H1 (cell line): ENCODE measurements around the gene ADCY2. TPM values are rescaled to one million over a fixed set of nuclear protein-coding genes. Genes with fewer than 3 reads are reported as not detected.

Experiments used
- CTCF ChIA-PET: fragments of 300-600 bp; sonication (Branson Sonifier 250); formaldehyde crosslinking; loops from one replicate; lab custom pipeline; 2021; ENCODE audit not compliant: partially characterized antibody; lab: Charles Lee
- POLR2A ChIA-PET: fragments of 300-600 bp; sonication (Branson Sonifier 250); formaldehyde crosslinking; loops from one replicate; lab custom pipeline; 2021; ENCODE audit warnings: inconsistent platforms; ENCODE audit not compliant: partially characterized antibody; lab: Charles Lee
- DNase-seq, 2 experiments: peaks; one replicate each; pipeline versions ENCODE4 v3.0.0 to v3.0.0-alpha.2; 2010 to 2022; ENCODE audit warnings: low spot score in 2 of 2, low read depth in 1 of 2, mixed read lengths in 1 of 2
- FAIRE-seq: peaks from 2 replicates; lab custom pipeline; 2011; peaks lifted over from hg19 to GRCh38; lab: Jason Lieb, UNC
- H2AFZ ChIP-seq: 2 replicates; pipeline ENCODE4 v1.8.1; 2012; ENCODE audit warnings: low read length, inconsistent platforms
- H2AK5ac ChIP-seq: 2 replicates; pipeline ENCODE4 v1.6.1; 2013; ENCODE audit warnings: low read depth, low read length
- H2BK120ac ChIP-seq: replicated peaks from 2 replicates; pipeline ENCODE3; 2013; ENCODE audit warnings: low read depth, low read length, inconsistent platforms
- H2BK12ac ChIP-seq: 2 replicates; pipeline ENCODE4 v1.6.1; 2013; ENCODE audit warnings: low read depth, low read length
- H2BK15ac ChIP-seq: 2 replicates; pipeline ENCODE4 v1.6.1; 2013; ENCODE audit warnings: low read length
- H2BK20ac ChIP-seq: 2 replicates; pipeline ENCODE4 v1.6.1; 2013; ENCODE audit warnings: low read length
- H2BK5ac ChIP-seq: 2 replicates; pipeline ENCODE4 v1.6.1; 2013; ENCODE audit warnings: low read depth, low read length
- H3K14ac ChIP-seq: 2 replicates; pipeline ENCODE4 v1.6.1; 2013; ENCODE audit warnings: inconsistent platforms; ENCODE audit not compliant: insufficient read length
- H3K18ac ChIP-seq: 2 replicates; pipeline ENCODE4 v1.6.1; 2013; ENCODE audit warnings: low read length; ENCODE audit errors: extremely low read depth
- H3K23ac ChIP-seq: 2 replicates; pipeline ENCODE4 v1.6.1; 2013; ENCODE audit warnings: inconsistent platforms; ENCODE audit not compliant: insufficient read length
- H3K23me2 ChIP-seq: 2 replicates; pipeline ENCODE4 v1.6.1; 2013; ENCODE audit warnings: low read depth, low read length
- H3K27ac ChIP-seq: 2 replicates; pipeline ENCODE4 v1.6.1; 2011; ENCODE audit warnings: low read depth, low read length, inconsistent platforms
- H3K27me3 ChIP-seq, 4 experiments: replicated peaks in 1 of 4; 1 replicate in 1 of 4; 2 replicates in 3 of 4; pipeline versions ENCODE4 v1.6.1 to v1.8.1; 2011 to 2013; ENCODE audit warnings: low read length in 3 of 4, mild to moderate bottlenecking in 3 of 4, inconsistent platforms in 2 of 4, mixed read lengths in 2 of 4, moderate library complexity in 1 of 4; ENCODE audit not compliant: control insufficient read depth in 3 of 4, insufficient read depth in 3 of 4; ENCODE audit errors: extremely low read depth in 1 of 4
- H3K36me3 ChIP-seq, 4 experiments: 2 replicates each; pipeline versions ENCODE4 v1.6.1 to v1.8.1; 2011 to 2013; ENCODE audit warnings: mild to moderate bottlenecking in 4 of 4, low read length in 3 of 4, moderate library complexity in 2 of 4, control low read depth in 1 of 4, inconsistent platforms in 1 of 4; ENCODE audit not compliant: insufficient read depth in 4 of 4, control insufficient read depth in 2 of 4
- H3K4ac ChIP-seq: replicated peaks from 2 replicates; pipeline ENCODE3; 2013; ENCODE audit warnings: low read length, low read depth, mixed read lengths, inconsistent platforms; ENCODE audit not compliant: insufficient read length
- H3K4me1 ChIP-seq, 4 experiments: replicated peaks in 1 of 4; 1 replicate in 1 of 4; 2 replicates in 3 of 4; pipeline versions ENCODE4 v1.6.1 to v1.8.1; 2011 to 2013; ENCODE audit warnings: low read length in 3 of 4, inconsistent platforms in 2 of 4, mixed read lengths in 1 of 4; ENCODE audit not compliant: insufficient read depth in 4 of 4, control insufficient read depth in 3 of 4
- H3K4me2 ChIP-seq, 2 experiments: 2 replicates each; pipeline versions ENCODE4 v1.6.1 to v1.8.1; 2011 to 2013; ENCODE audit warnings: low read depth in 2 of 2, low read length in 2 of 2, control low read depth in 1 of 2, inconsistent platforms in 1 of 2, mild to moderate bottlenecking in 1 of 2; ENCODE audit not compliant: insufficient read depth in 1 of 2
- H3K4me3 ChIP-seq, 4 experiments: fragments of 200-600, 300-600 bp in 1 of 4; sonication (generic), shearing (Covaris generic), sonication (Bioruptor Twin) in 1 of 4; 2 replicates each; pipeline versions ENCODE4 v1.5.1 to v1.8.1; 2011 to 2016; ENCODE audit warnings: low read length in 4 of 4, low read depth in 3 of 4, control low read depth in 2 of 4, inconsistent platforms in 2 of 4, mild to moderate bottlenecking in 2 of 4, mixed read lengths in 1 of 4, moderate library complexity in 1 of 4; ENCODE audit not compliant: insufficient read depth in 2 of 4; ENCODE audit errors: extremely low read depth in 1 of 4
- H3K56ac ChIP-seq: replicated peaks from 2 replicates; pipeline ENCODE3; 2013; ENCODE audit warnings: low read depth, mild to moderate bottlenecking, mixed read lengths, low read length, inconsistent platforms; ENCODE audit not compliant: insufficient read length
- H3K79me1 ChIP-seq: 2 replicates; pipeline ENCODE4 v1.6.1; 2013; ENCODE audit warnings: low read depth, low read length, control low read depth
- H3K79me2 ChIP-seq, 2 experiments: 2 replicates each; pipeline versions ENCODE4 v1.6.1 to v1.8.1; 2012 to 2013; ENCODE audit warnings: low read length in 2 of 2, mild to moderate bottlenecking in 2 of 2, inconsistent platforms in 1 of 2; ENCODE audit not compliant: insufficient read depth in 2 of 2, control insufficient read depth in 1 of 2
- H3K9ac ChIP-seq, 4 experiments: replicated peaks in 1 of 4; 1 replicate in 1 of 4; 2 replicates in 3 of 4; pipeline versions ENCODE4 v1.6.1 to v1.8.1; 2011 to 2013; ENCODE audit warnings: low read depth in 3 of 4, low read length in 3 of 4, control low read depth in 2 of 4, mild to moderate bottlenecking in 2 of 4, moderate library complexity in 2 of 4, inconsistent platforms in 1 of 4; ENCODE audit errors: extremely low read depth in 1 of 4
- H3K9me3 ChIP-seq, 2 experiments: 2 replicates each; pipeline versions ENCODE4 v1.6.1 to v1.8.1; 2012 to 2013; ENCODE audit warnings: mild to moderate bottlenecking in 2 of 2, moderate library complexity in 2 of 2, control low read depth in 1 of 2, inconsistent platforms in 1 of 2, low read depth in 1 of 2, low read length in 1 of 2, mixed read lengths in 1 of 2; ENCODE audit not compliant: insufficient read depth in 2 of 2
- H4K20me1 ChIP-seq, 2 experiments: replicated peaks in 1 of 2; 2 replicates each; pipeline versions ENCODE3 to v1.8.1; 2011 to 2013; ENCODE audit warnings: inconsistent platforms in 2 of 2, low read length in 2 of 2, mild to moderate bottlenecking in 1 of 2; ENCODE audit not compliant: insufficient read depth in 2 of 2, control insufficient read depth in 1 of 2
- H4K5ac ChIP-seq: 2 replicates; pipeline ENCODE4 v1.6.1; 2013; ENCODE audit warnings: low read length, low read depth, mixed read lengths, inconsistent platforms; ENCODE audit not compliant: insufficient read length
- H4K8ac ChIP-seq: 2 replicates; pipeline ENCODE4 v1.8.0; 2013; ENCODE audit warnings: mild to moderate bottlenecking, moderate library complexity, low read length, inconsistent platforms; ENCODE audit not compliant: insufficient read depth; ENCODE audit errors: extremely low read depth
- H4K91ac ChIP-seq: replicated peaks from 2 replicates; pipeline ENCODE3; 2013; ENCODE audit warnings: low read length, mixed read lengths, inconsistent platforms; ENCODE audit not compliant: insufficient read length
- ATF2 ChIP-seq: IDR thresholded peaks from 2 replicates; pipeline ENCODE4 v1.6.1; 2012; ENCODE audit warnings: low read length, inconsistent platforms
- ATF3 ChIP-seq: IDR thresholded peaks from 2 replicates; pipeline ENCODE4 v1.6.1; 2011; ENCODE audit warnings: low read depth, mild to moderate bottlenecking, low read length; ENCODE audit not compliant: insufficient read depth
- BRCA1 ChIP-seq: IDR thresholded peaks from 2 replicates; pipeline ENCODE4 v1.6.1; 2012; ENCODE audit warnings: low read depth, low read length, improper control_type of control experiment
- FOSL1 ChIP-seq: IDR thresholded peaks from 2 replicates; pipeline ENCODE4 v1.6.1; 2011; ENCODE audit warnings: mild to moderate bottlenecking, low read depth, low read length, moderate library complexity; ENCODE audit not compliant: insufficient read depth
- GABPA ChIP-seq: IDR thresholded peaks from 2 replicates; pipeline ENCODE4 v1.6.1; 2011; ENCODE audit warnings: mild to moderate bottlenecking, low read length, moderate library complexity, borderline replicate concordance; ENCODE audit not compliant: insufficient read depth
- KDM5A ChIP-seq: fragments of 200-600 bp; IDR thresholded peaks from 2 replicates; pipeline ENCODE4 v1.7.1; 2012; ENCODE audit warnings: mild to moderate bottlenecking, low read length, inconsistent platforms, mixed read lengths
- NRF1 ChIP-seq: IDR thresholded peaks from 2 replicates; pipeline ENCODE4 v1.6.1; 2011; ENCODE audit warnings: mild to moderate bottlenecking, low read depth, low read length, improper control_type of control experiment
- SIN3A ChIP-seq, 2 experiments: IDR thresholded peaks in 1 of 2; conservative IDR thresholded peaks in 1 of 2; 2 replicates each; pipeline ENCODE4 v1.6.1; 2011 to 2012; ENCODE audit warnings: low read length in 2 of 2, improper control_type of control experiment in 1 of 2, low read depth in 1 of 2, mild to moderate bottlenecking in 1 of 2
- SP1 ChIP-seq: IDR thresholded peaks from 2 replicates; pipeline ENCODE4 v1.6.1; 2011; ENCODE audit warnings: low read depth, low read length
- SP2 ChIP-seq: IDR thresholded peaks from 2 replicates; pipeline ENCODE4 v1.6.1; 2012; ENCODE audit warnings: mild to moderate bottlenecking, low read length, inconsistent platforms
- TAF1 ChIP-seq: IDR thresholded peaks from 2 replicates; pipeline ENCODE4 v1.6.1; 2011; ENCODE audit warnings: mild to moderate bottlenecking, low read depth, low read length
- TCF12 ChIP-seq: IDR thresholded peaks from 2 replicates; pipeline ENCODE4 v1.6.1; 2011; ENCODE audit warnings: low read depth, mild to moderate bottlenecking, low read length
- WGBS, 2 experiments: shearing (Covaris generic) in 1 of 2; methylation state at CpG; one replicate each; pipeline versions ENCODE4 v1.1.6 to v1.1.7; 2013 to 2015; ENCODE audit warnings: low lambda C conversion rate in 2 of 2, mixed read lengths in 2 of 2, inconsistent platforms in 1 of 2, low coverage in 1 of 2, missing lambda C conversion rate in 1 of 2; ENCODE audit not compliant: insufficient replicate concordance in 2 of 2, insufficient coverage in 1 of 2, insufficient read length in 1 of 2; ENCODE audit errors: extremely low coverage in 1 of 2, missing lambda C conversion rate in 1 of 2; 5-methylcytosine and 5-hydroxymethylcytosine counted together
- polyA plus RNA-seq, 7 experiments: library from polyadenylated mRNA; depleted of rRNA in 3 of 7; stranded (reverse) in 5 of 7; unstranded in 2 of 7; fragments of >200 nt in 5 of 7; fragments of 200-250 nt in 2 of 7; gene quantifications; 1 replicate in 5 of 7; 2 replicates in 1 of 7; 4 replicates in 1 of 7; pipeline versions ENCODE4 v1.2.1 to v1.2.3, GENCODE V29; 2011 to 2013; ENCODE audit warnings: missing spikeins in 2 of 7, mixed read lengths in 2 of 7
- total RNA-seq: library from RNA; stranded (reverse); fragmentation: NEBNext Ultra II Directional; extraction: Animal tissue kit (Norgen Biotek cat#: 25700); gene quantifications from 2 replicates; pipeline ENCODE4 v1.2.1, GENCODE V29; 2021

The ADCY2 gene
- total and polyA plus RNA-seq, 2 of the 8 experiments (the other 6 are each of a cell fraction or from before 2014, with no cell fraction given), result 35.8 to 122 TPM

GRCh38 chr5:7781899-7782298 lies 386.0 kb downstream of the ADCY2 start:
- no peak overlapping the region for H2AFZ ChIP-seq
- DNase-seq (no peak), FAIRE-seq (no peak)
- H3K18ac ChIP-seq, result no peak overlapping the region
- H3K79me1 ChIP-seq, result no peaks in the 10 kb centered on the region
- H3K14ac ChIP-seq, result no peak overlapping the region
- H3K9ac ChIP-seq, result no peak overlapping the region
- H3K23ac ChIP-seq, result no peak overlapping the region
- CTCF ChIA-PET, result interaction anchor here (0.6 to 1.3 kb wide), 3 partner anchors 10 to 1020 kb away, joined by 3 to 4 read pairs (median 3); no protein-coding TSS in a partner anchor
- H2AK5ac ChIP-seq, result no peak overlapping the region
- no peak overlapping the region for H3K4ac ChIP-seq
- H4K91ac ChIP-seq, result no peak overlapping the region
- H2BK20ac ChIP-seq, result no peak overlapping the region
- no peaks in the 10 kb centered on the region for H3K9me3 ChIP-seq
- no peak overlapping the region for H2BK15ac ChIP-seq
- H4K20me1 ChIP-seq, result no peaks in the 10 kb centered on the region
- no peak overlapping the region for H3K4me2 ChIP-seq
- no peak overlapping the region for H2BK5ac ChIP-seq
- H2BK12ac ChIP-seq, result no peak overlapping the region
- no peak overlapping the region for H3K4me3 ChIP-seq
- no peak overlapping the region for H2BK120ac ChIP-seq
- no peaks in the 10 kb centered on the region for H3K27me3 ChIP-seq
- H3K79me2 ChIP-seq, result no peaks in the 10 kb centered on the region
- no peak overlapping the region; the same call in 1 of the 2 replicates for H4K8ac ChIP-seq
- H3K36me3 ChIP-seq, result peaks cover 0 to 6% (median 2%) of the 10 kb centered on the region in 4 experiments; a peak in 3 of 8 replicates
- H4K5ac ChIP-seq, result no peak overlapping the region
- no peaks in the 10 kb centered on the region for H3K23me2 ChIP-seq
- no peak overlapping the region for H3K27ac ChIP-seq
- peaks cover 0 to 10% (median 6%) of the 10 kb centered on the region in 4 experiments; a peak in 5 of 7 replicates for H3K4me1 ChIP-seq
- 60% methylated on average over 2 of the region's 3 CpGs; no CpG with 5 or more reads in 1 of the 2 experiments for WGBS, 2 experiments
- POLR2A ChIA-PET, result no interaction called here
- no peak overlapping the region for H3K56ac ChIP-seq
- no peak for TF ChIP-seq GABPA
- TF ChIP-seq TAF1, result no peak
- TF ChIP-seq TCF12, result no peak
- no peak for TF ChIP-seq NRF1
- no peak for TF ChIP-seq ATF2
- no peak for TF ChIP-seq SP1
- no peak for TF ChIP-seq KDM5A
- TF ChIP-seq BRCA1, result no peak
- TF ChIP-seq ATF3, result no peak
- no peak for TF ChIP-seq SIN3A (conservative IDR thresholded peaks at IDR 0.05 in 1 of 2, IDR thresholded peaks at IDR 0.05 in 1 of 2; ENCODE audit: low read depth in 1 of 2, low read length in 2 of 2)
- TF ChIP-seq SP2, result no peak
- no peak for TF ChIP-seq FOSL1
